Smooth muscle cell of the brain vasculature (primary cell): ENCODE measurements around the gene IL36RN.

ENCODE experiments used
- DNase-seq: peaks from one replicate; pipeline ENCODE4 v3.0.0-alpha.2; 2012; ENCODE audit warnings: low read depth, low spot score

The IL36RN gene

GRCh38 chr2:113050921-113051895 lies 7.8 kb upstream of the IL36RN start:
- DNase-seq, result no peak

- DNase-seq, result no peak
Observed at GRCh38 chr2:113052396-113052917, 6.5 kb upstream of the IL36RN start, which contains the start of gene IL36B. IL36B (minus strand) TSS chr2:113052867.

GRCh38 chr2:113053666-113054065 lies 5.3 kb upstream of the IL36RN start:
- DNase-seq, result no peak

GRCh38 chr2:113054066-113054465 lies 4.9 kb upstream of the IL36RN start:
- DNase-seq, result no peak

- no peak for DNase-seq
Observed at GRCh38 chr2:113056521-113056920, 2.5 kb upstream of the IL36RN start.

- no peak for DNase-seq
Observed at GRCh38 chr2:113057117-113057516, 1.9 kb upstream of the IL36RN start.

GRCh38 chr2:113058411-113058994 lies 495 bp upstream of the IL36RN start:
- no peak for DNase-seq

GRCh38 chr2:113060396-113060795 lies 1.4 kb downstream of the IL36RN start:
- no peak for DNase-seq

GRCh38 chr2:113060796-113061195 lies 1.8 kb downstream of the IL36RN start:
- DNase-seq, result no peak

- DNase-seq, result no peak
Observed at GRCh38 chr2:113061241-113061640, 2.2 kb downstream of the IL36RN start.

GRCh38 chr2:113061896-113062770 lies 3.1 kb downstream of the IL36RN start:
- DNase-seq, result no peak

- no peak for DNase-seq
Observed at GRCh38 chr2:113064281-113064680, 5.3 kb downstream of the IL36RN start.

GRCh38 chr2:113064898-113065297 lies 5.9 kb downstream of the IL36RN start:
- no peak for DNase-seq

GRCh38 chr2:113067681-113068080 lies 8.7 kb downstream of the IL36RN start, which contains the start of gene IL1F10:
IL1F10 (plus strand) TSS chr2:113067970; CDS start chr2:113072739, 4,769 bp downstream.
- DNase-seq, result no peak

- DNase-seq, result no peak
Observed at GRCh38 chr2:113068249-113068648, 9.3 kb downstream of the IL36RN start.

- DNase-seq, result no peak
Observed at GRCh38 chr2:113068706-113069485, 9.9 kb downstream of the IL36RN start.

- DNase-seq, result no peak
Observed at GRCh38 chr2:113069676-113070605, 10.9 kb downstream of the IL36RN start.

- DNase-seq, result no peak
Observed at GRCh38 chr2:113070606-113070975, 11.6 kb downstream of the IL36RN start.

- DNase-seq, result no peak
Observed at GRCh38 chr2:113072584-113072983, 13.6 kb downstream of the IL36RN start.
